ENCODE data around the gene OCIAD2.
"Not testable (repeated sequence)": the region's sequence is repeated elsewhere in the genome, so short reads cannot be mapped to it uniquely, and the experiment has no call there.

Gene OCIAD2, protein sequence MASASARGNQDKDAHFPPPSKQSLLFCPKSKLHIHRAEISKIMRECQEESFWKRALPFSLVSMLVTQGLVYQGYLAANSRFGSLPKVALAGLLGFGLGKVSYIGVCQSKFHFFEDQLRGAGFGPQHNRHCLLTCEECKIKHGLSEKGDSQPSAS

DNA sequence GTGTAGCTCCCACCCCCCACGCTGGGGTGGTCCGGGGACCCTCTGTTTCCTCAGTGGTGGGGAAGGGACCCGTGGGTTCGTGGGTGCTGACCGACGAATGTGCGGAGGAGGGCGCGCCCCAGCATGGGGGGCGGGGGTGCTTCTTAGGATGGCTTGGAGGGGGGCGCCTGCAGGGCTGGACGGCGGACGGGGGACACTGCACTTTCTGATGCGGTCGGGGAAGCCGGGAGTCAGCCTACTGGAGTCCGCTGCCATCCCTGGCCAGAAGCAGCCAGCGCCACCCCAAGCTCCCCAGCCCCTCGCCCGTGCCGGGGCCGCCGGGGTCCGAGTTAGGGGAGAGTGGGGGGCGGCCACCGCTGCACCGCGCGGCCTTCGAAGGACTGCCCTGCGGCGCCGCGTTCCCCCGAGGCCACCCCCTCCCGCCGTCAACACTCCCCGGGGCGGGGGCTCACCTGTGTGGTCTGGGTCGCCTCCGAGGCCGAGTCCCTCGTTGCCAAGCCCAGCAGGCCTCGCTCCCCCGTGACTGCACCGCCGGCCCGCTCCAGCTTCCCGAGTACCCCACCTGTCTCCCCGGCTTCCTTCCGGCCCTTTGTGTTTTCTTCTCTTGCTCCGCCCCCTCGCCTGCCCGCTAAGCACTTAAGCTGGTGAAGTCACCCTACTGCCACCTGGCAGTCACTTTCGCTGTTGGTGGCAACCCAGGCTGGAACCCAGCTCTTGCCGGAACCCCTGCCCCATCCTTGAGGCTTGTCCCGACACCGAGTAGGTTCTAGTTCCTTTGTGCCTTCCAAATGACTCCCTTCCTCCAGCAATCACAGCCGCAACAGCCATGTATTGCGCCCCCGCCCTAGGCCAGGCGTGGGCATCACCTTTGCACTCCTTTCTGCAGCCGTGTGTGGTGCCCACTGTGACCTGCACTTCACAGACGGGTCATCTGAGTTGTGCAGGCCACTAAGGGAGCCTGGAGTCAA lies at the start of gene OCIAD2:
OCIAD2 (minus strand) TSS at position 569 of the 968 bp plus-strand sequence. CDS start 2,225 bp downstream, outside the sequence.
- peak in 29 of 58 donors; percentile 2 to 61 (median 18) for DNase-seq

DNA sequence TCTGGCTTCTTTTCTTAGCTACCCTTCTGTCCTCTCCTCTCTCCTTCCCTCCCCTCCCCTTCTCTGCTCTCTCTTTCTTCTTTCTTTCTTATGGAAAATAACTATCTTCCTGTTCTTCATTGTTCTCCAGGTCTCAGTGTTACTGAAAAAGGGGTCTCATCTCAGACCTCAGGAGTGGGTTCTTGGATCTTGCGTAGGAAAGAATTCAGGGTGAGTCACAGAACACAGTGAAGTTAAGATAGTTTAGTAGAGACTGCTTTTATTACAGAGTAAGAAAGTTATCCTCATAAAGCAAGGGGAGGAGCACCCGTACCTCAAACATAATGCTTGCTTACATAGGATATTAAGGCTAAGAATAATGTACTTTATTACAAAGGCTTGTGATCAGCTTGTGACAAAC lies 47.7 kb upstream of the OCIAD2 start:
- no peak for DNase-seq

DNA sequence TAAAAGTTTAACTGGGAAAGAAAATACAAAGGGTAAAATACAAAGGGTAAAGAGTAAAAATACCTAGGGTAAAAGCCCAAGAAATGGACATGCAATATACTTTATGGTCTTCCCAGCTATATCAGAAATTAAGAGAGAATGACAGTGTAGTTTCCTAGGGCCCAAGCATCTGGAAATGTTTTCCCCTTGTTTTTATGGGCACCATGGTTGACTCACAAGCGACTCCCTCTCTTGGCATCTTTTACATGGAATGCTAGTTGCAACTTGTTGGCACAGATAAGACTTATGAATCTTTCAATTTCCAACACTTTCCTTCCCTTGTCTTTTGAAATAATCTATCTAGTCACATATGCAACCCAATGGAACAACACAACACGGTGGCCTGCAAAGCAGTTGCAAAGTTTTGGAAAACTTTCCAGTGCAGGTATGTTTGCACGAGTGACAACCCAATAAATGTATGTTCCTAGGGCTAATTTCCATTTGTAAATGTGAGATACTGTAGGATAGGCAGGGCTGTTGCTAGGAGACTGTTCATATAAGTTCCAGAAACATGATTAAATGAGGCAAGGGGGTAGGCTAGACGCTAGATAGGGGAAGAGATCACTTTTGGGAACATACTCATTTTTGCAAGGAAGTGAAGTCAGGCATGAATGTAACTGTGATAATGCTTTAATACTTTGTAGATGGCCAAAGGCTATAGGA lies 43.1 kb upstream of the OCIAD2 start:
- no peak for DNase-seq

DNA sequence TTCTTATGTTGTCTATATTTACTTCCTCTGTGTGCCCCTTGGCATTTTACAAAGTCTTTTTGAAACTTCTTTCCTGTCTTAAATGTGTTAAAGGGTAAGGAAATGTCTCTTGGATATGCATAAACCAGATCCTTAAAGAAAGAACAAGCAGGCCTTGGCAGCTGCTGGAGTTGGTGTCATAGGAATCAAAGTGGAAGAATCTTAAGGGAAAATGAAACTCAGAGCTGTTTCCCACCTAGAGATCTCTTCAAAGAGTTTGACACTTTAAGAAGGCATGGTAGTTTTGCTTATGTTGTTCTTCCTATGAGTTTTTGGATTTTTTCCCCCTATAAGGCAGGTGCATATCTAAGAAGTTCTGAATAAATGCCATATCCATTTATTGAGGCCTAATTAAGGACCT lies 42.5 kb upstream of the OCIAD2 start:
- no peak for DNase-seq

DNA sequence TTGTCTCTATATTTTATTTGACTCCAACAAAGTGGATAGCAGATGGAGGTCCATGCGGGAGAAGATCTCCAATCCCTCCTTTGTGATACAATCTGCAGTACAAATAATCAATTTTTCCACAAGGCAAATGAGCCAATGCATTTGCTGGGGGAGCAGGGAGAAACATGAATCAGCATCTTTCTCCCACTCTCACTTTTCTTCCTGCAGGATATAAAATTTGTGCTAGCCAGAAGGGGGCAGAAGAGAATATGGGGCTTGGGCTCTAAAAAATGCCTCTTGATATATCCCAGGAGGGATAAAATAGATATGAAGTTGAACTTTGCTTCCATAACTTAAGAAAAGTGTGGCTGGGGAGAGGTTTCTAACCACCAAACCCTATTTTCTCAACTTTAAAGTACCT lies 41.2 kb upstream of the OCIAD2 start:
- no peak for DNase-seq

DNA sequence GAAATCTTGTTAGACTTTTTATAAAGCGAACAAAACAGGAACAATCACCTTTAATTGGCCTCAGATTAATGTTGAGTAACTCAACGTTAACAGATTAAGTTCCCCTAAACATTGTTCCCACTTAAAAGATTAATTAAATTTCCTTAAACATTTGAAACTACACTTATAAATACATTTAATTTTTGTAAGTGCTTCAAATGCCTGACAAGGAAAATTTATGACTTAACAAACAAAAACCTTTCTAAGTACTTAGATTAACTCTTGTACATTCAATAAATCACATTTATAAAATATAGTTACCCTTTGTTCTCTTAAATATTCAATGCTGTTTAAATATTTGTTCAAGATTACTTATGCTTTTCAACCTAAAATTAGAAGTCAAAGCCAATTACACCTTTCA lies 39.4 kb upstream of the OCIAD2 start:
- DNase-seq = no peak

DNA sequence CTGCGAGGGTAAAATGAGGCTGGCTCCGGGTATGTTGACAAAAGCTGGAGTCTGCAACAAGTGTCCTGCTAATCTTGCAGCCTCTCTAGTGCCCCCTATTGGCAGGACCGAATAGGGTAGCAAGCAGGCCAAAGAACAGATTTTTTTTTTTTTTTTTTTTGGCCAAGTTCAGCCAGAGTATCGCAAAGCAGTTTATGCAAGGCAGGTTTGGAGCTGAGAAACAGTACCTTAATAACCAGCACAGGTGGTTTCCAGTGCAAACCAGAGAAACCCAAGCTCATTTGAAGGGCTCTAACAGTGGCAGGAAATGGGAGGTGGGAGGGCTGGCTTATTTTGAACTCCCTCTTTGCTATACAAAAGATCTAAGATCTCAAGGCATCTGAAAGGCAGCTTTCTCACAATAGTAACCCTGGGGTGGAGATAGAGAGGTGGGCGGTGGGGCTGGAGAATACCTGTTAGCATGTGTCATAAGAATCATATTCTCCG lies 38.2 kb upstream of the OCIAD2 start:
- DNase-seq = no peak

DNA sequence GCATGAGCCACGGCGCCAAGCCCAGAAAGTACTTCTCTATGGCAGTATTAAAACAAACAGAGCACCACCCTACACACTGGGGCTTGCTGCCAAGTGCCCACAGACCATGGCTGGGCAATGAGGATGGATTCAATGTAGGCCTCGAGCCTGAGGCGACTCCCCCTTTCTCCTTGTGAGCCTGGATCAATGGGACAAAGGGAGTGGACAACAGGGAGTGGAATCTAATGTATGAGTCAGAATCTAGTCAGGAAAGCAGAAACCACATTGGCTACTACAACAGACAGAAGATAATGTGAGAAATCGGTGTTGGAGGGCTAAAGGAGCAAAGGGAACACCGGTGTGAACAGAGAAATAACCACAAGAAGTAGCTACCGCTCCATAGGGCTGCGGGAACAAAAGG lies 37.7 kb upstream of the OCIAD2 start:
- no peak for DNase-seq

DNA sequence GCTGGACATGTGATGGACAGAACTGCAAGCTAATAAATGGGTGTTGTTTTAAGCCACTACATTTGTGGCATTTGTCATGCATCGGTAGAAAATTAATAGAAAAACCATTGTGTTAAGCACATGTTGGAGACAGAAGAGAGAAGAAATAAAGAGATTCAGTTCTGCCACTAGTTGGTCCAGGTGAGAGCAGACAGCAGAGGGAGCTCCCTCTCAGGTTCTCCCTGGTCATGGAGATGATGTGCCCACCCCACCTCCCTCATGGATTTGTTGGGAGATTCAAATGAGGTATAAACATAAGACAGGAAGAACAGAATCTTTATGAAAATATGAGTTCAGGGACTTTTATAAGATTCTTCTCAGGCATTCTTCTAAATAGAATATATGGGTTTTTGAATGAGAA lies 36.8 kb upstream of the OCIAD2 start:
- no peak for DNase-seq

DNA sequence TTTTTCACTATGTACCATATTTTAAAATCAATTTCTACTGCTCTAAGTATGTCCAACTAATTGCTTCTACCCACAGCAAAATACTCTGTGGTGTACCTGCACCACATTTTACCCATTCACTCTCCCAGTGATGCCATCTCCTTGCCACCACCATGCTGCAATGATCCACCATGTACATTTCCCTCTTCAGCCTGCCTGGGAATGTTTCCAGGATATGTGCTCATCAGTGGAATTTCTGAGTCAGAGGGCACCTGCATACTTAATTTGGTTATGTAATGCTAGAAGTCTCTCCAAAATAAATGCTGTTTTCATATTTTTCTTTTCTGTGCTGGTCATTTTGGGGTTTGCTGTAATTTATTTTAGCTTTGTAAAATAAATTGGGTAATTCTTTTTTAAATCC lies 33.2 kb upstream of the OCIAD2 start:
- no peak for DNase-seq

DNA sequence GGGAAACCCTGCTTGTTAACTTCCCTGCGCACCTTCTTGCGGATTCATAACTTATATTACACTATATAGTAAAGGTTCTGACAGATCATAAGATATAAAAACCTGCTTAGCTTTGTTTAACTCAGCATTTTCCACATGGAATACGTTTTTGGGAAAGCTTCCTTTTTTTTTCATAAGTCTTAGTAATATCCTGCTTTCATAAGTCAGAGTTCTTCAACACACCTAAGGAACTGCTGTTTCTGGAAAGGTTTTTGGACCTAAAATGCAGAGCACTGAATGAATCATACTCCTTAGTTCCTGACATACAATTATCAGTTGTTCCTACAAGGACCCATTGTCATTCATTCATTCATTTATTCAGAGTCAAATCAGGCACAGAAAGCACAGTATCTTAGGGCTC lies 32.3 kb upstream of the OCIAD2 start:
- no peak for DNase-seq

DNA sequence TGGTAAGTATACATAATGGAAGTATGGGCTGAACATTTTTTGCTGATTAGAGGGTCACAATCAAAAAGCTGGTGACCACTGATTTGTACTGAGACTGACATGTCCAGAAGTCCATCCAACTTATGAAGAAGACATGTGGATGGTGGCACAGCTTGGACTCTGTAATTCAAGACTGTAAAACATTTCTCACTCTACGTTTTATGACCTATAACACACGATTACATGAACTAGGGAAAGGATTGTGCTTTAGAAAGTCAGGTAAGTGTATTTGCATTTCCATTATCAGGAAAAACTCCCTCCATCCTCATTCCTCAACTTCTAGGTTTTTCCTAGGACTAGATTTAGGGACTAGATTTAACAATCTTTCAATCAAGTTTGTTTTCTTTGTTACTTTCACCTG lies 30.5 kb upstream of the OCIAD2 start:
- no peak for DNase-seq

DNA sequence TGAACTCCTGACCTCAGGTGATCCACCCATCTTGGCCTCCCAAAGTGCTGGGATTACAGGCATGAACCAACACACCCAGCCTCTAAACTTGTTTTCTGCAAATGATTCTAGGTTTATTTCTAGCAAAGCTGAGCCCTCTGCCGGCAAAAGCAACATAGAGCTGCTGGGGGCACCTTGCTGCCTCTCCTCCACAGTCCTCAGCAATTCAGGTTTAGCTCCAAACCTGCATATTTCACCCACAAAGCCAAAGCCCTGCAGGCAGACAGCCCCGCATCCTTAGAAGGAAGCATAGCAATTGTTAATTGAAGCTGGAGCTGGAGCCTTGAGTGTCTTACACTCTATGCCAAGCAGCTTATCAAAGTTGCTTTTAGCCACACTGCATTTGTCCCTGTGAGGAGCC lies 24.9 kb upstream of the OCIAD2 start:
- peak in 1 of 58 donors; percentile 4 for DNase-seq

DNA sequence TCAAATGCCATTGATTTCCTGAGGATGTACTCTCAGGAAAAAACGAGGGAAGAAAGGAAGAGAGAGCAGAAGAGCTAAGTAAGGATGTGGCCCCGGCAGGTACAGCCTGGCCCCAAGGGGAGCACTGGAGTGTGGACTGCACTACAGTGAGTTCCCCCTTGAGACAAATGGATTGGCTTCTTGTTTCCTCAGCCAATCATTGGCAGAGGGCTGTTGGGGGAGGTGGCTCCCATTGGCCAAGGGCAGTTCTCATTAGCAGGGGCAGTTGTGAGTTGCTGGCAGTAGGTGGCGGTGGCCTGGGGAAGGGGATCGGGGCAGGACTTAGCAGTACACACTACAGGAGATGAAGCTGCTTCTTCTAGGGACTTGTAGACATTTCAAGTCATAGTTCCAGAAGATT lies 24.1 kb upstream of the OCIAD2 start:
- DNase-seq = no peak

DNA sequence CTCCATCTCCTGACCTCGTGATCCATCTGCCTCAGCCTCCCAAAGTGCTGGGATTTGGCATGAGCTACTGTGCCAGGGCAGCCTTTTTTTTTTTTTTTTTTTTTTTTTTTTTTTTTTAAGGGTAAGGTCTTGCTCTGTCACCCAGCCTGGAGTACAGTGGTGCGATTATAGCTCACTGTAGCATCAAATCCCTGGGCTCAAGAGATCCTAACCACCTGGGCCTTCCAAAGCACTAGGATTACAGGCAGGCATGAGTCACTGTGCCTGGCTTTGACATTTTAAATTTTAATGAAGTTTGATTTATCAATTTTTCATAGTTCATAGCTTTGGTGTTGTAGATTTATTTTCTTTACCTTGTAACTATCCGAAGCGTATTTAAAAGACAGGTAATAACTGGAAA lies 17.8 kb upstream of the OCIAD2 start:
- DNase-seq = no peak

DNA sequence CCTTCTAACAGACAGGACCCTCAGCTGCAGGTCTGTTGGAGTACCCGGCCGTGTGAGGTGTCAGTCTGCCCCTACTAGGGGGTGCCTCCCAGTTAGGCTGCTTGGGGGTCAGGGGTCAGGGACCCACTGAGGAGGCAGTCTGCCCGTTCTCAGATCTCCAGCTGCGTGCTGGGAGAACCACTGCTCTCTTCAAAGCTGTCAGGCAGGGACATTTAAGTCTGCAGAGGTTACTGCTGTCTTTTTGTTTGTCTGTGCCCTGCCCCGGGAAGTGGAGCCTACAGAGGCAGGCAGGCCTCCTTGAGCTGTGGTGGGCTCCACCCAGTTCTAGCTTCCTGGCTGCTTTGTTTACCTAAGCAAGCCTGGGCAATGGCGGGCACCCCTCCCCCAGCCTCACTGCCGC lies 16.5 kb upstream of the OCIAD2 start:
- not testable (repeated sequence) for DNase-seq

DNA sequence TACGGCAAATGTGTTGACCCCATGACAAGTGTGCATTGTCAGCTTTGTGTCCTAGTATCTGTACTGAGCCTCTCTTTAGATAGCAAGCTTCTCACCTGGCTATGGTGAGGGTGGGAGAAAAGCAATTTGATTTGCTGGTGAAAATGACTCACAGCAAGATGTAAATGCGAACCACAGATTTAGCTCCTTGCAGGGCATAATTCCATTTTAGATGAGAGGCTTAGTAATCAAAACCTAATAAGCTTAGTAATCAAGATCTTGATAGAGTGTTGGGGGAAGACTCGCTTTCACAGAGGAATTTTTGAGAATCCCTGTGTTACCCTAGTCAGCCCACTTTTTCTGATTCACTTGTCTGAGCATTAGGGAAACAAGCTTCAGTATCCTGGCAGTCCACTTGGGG lies 7.7 kb upstream of the OCIAD2 start:
- no peak for DNase-seq

DNA sequence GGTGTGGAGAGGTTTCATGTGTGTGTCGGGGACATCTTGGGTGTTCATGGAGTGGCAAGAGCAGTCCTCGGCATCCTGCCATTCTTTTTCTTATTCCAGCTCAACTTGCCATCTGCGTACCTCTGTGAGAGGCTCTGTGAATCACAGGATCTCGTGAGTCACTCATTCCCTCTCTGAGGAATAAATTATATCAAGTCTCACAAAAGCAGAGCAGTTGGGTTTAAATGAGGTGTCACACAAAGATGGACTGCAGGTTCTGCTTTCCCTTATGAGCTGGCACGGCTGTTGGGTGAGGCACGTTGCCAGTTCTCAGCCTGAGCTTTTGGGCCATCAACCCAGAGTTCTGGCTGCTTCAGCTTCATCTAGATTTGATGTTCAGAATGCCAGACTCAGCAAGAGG lies 6.8 kb upstream of the OCIAD2 start:
- DNase-seq = peak in 42 of 58 donors; percentile 1 to 86 (median 44)

DNA sequence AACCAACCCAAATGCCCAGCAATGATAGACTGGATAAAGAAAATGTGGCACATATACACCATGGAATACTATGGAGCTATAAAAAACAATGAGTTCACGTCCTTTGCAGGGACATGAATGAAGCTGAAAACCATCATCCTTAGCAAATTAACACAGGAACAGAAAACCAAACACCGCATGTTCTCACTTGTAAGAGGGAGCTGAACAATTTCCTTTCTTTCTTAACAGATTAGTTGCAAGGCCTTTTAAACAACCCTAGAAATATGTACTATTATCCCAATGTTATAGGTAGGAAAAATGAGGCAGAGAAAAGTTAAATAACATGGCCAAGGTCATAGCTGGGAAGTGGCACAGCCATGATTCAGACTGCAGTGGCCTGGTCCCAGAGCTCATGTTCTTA lies 5.8 kb upstream of the OCIAD2 start:
- no peak for DNase-seq

DNA sequence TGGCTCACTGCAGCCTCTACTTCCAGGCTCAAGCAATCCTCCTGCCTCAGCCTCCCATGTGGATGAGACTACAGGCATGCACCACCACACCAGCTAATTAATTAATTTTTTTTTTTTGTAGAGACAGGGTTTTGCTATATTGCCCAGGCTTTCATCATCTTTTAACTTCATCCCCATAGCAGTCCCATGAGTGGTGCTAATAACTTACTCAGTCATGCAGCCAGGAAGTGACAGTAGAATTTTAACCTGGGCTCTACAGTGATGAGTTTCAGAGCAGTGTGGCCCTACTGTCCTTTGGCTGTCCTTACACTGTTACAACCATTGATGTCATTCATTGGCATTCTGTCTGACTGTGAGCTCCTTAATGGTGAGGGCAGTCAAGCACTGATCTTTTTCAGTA lies 3.9 kb upstream of the OCIAD2 start:
- no peak for DNase-seq

DNA sequence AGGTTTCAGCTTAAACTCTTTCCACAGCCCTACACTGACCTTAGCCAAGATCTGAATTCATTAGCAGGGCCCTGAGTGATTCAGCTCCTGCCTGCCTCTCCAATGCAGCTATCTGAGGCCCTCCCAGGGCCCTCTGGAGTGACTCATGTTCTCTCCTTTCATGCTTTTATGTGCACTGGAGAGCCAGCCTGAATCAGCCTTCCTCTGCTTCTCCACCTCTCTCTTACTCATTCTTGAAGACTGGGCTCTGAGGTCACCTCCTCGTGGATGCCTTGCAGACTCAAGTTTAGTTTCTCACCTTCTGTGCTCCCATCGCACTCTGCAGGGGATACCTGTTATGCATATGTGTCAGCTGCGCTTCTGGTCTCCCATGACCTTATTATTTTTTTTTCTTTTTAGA lies 3.1 kb upstream of the OCIAD2 start:
- peak in 12 of 58 donors; percentile 4 to 42 (median 14) for DNase-seq

DNA sequence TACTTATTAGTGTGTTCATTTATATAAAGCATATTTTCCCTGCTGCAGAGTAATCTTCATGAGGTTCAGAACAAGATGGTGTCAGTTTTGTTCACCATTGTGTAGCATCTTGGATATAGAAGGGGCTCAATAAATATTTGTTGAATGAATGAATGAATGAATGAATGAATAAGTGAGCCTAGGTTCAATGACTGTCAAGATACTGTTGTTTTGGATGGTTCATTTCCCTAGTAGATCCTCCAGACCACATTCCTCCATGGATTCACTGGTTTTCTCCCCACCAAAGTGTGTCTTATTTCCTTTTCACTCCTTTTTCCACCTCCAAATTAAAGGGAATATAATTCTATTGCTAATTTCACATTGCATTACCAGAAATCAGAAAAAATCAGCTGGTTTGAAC lies 2.1 kb upstream of the OCIAD2 start:
- no peak for DNase-seq

All from anterior cingulate cortex (tissue), 58 donors.